HepG2 (cell line): Measurements from ENCODE around the gene DNAH8. TPM values are rescaled to one million over a fixed set of nuclear protein-coding genes. Genes with fewer than 3 reads are reported as not detected.
A peak's percentile ranks its signal among the peaks of the same experiment; 100 is the strongest.

Experiments used
- ATAC-seq: fragments of 200-7000 bp; cut with Tn5 transposase; 3 replicates; pipeline ENCODE4 v1.9.1; 2020; ENCODE audit warnings: mild to moderate bottlenecking, moderate library complexity
- BruUV-seq: library from RNA; stranded (reverse); fragments of 400-500 nt; replicated peaks from 2 replicates; lab custom pipeline; 2021; lab: Mats Ljungman, UMichigan
- CTCF ChIA-PET: fragments of 300-600 bp; formaldehyde crosslinking; extraction: SDS; loops from one replicate; lab custom pipeline; 2021; ENCODE audit warnings: low total read pairs, inconsistent platforms, low intra/inter-chr PET ratio; lab: Yijun Ruan, JAX
- POLR2A ChIA-PET: fragments of 350-600 bp; sonication (Branson Sonifier 250); formaldehyde crosslinking; loops from one replicate; lab custom pipeline; 2020; ENCODE audit warnings: antibody characterized with exemption, inconsistent platforms; lab: Yijun Ruan, JAX
- DNase-seq: peaks from one replicate; pipeline ENCODE4 v3.0.0-alpha.2; 2015; ENCODE audit warnings: low spot score
- FAIRE-seq: peaks from 3 replicates; lab custom pipeline; 2011; peaks lifted over from hg19 to GRCh38; lab: Jason Lieb, UNC
- H2AFZ ChIP-seq: one replicate; pipeline ENCODE4 v1.6.1; 2011; ENCODE audit warnings: low read length, inconsistent platforms
- H3K27ac ChIP-seq: fragments of 300-600 bp; 3 replicates; pipeline ENCODE4 v1.8.0; 2011; ENCODE audit warnings: mixed run types, mild to moderate bottlenecking, mixed read lengths, low read length, inconsistent platforms; ENCODE audit not compliant: insufficient read depth; ENCODE audit errors: extremely low read length
- H3K27me3 ChIP-seq, 2 experiments: fragments of 200-600 bp in 1 of 2; 2 replicates in 1 of 2; 3 replicates in 1 of 2; pipeline versions ENCODE4 v1.6.0 to v1.8.0; 2011; ENCODE audit warnings: low read length in 2 of 2, mild to moderate bottlenecking in 2 of 2, moderate library complexity in 2 of 2, inconsistent platforms in 1 of 2; ENCODE audit not compliant: insufficient read depth in 2 of 2, control insufficient read depth in 1 of 2
- H3K36me3 ChIP-seq, 2 experiments: fragments of 200-600 bp in 1 of 2; replicated peaks in 1 of 2; 2 replicates in 1 of 2; 3 replicates in 1 of 2; pipeline versions ENCODE4 v1.5.1 to v1.8.0; 2011; ENCODE audit warnings: low read length in 2 of 2, inconsistent platforms in 1 of 2; ENCODE audit not compliant: insufficient read depth in 2 of 2, control insufficient read depth in 1 of 2
- H3K4me1 ChIP-seq: 2 replicates; pipeline ENCODE4 v1.5.1; 2012; ENCODE audit warnings: low read length, inconsistent platforms; ENCODE audit not compliant: insufficient read depth
- H3K4me2 ChIP-seq: 2 replicates; pipeline ENCODE4 v1.6.0; 2011; ENCODE audit warnings: low read depth, low read length, inconsistent platforms
- H3K4me3 ChIP-seq, 3 experiments: fragments of 200-600 bp in 1 of 3; sonication (generic), shearing (Covaris generic) in 1 of 3; replicated peaks in 1 of 3; 2 replicates each; pipeline ENCODE4 v1.5.1; 2011 to 2016; ENCODE audit warnings: low read length in 3 of 3, inconsistent platforms in 2 of 3, low read depth in 2 of 3, mild to moderate bottlenecking in 2 of 3, control low read depth in 1 of 3, mixed read lengths in 1 of 3; ENCODE audit not compliant: insufficient read depth in 1 of 3
- H3K79me2 ChIP-seq: one replicate; pipeline ENCODE4 v1.6.1; 2011; ENCODE audit warnings: low read length, inconsistent platforms; ENCODE audit not compliant: insufficient read depth
- H3K9ac ChIP-seq: 2 replicates; pipeline ENCODE4 v1.6.0; 2011; ENCODE audit warnings: mild to moderate bottlenecking, low read depth, low read length, inconsistent platforms; ENCODE audit not compliant: insufficient read depth
- H3K9me3 ChIP-seq: 2 replicates; pipeline ENCODE4 v1.5.1; 2012; ENCODE audit warnings: mild to moderate bottlenecking, low read length
- H4K20me1 ChIP-seq: 2 replicates; pipeline ENCODE4 v1.6.0; 2011; ENCODE audit warnings: inconsistent platforms, mild to moderate bottlenecking, low read length, moderate library complexity; ENCODE audit not compliant: insufficient read depth
- ARID2 ChIP-seq: sonication (generic); formaldehyde crosslinking; IDR thresholded peaks from 2 replicates; pipeline ENCODE4 v1.8.1; 2022; ENCODE audit warnings: mild to moderate bottlenecking, missing genetic modification reagents, borderline replicate concordance
- GTF3A ChIP-seq: sonication (generic); formaldehyde crosslinking; conservative IDR thresholded peaks from 2 replicates; pipeline ENCODE4 v1.4.0; 2020; ENCODE audit warnings: mild to moderate bottlenecking, missing genetic modification reagents
- HMG20B ChIP-seq: conservative IDR thresholded peaks from 2 replicates; pipeline ENCODE4 v1.6.1; 2016; ENCODE audit warnings: missing genetic modification reagents, missing compliant biosample characterization
- MAFF ChIP-seq: IDR thresholded peaks from 2 replicates; pipeline ENCODE4 v1.6.1; 2011; ENCODE audit warnings: low read depth, low read length, improper control_type of control experiment
- MAFK ChIP-seq, 2 experiments: IDR thresholded peaks in 1 of 2; conservative IDR thresholded peaks in 1 of 2; 2 replicates each; pipeline ENCODE4 v1.6.1; 2011; ENCODE audit warnings: improper control_type of control experiment in 2 of 2, low read length in 2 of 2
- MEIS2 ChIP-seq: sonication (generic); formaldehyde crosslinking; IDR thresholded peaks from 2 replicates; pipeline ENCODE4 v1.9.0; 2021; ENCODE audit warnings: mild to moderate bottlenecking, missing genetic modification reagents
- RELA ChIP-seq: sonication (generic); formaldehyde crosslinking; IDR thresholded peaks from 2 replicates; pipeline ENCODE4 v1.4.0; 2020; ENCODE audit warnings: missing genetic modification reagents
- SIN3B ChIP-seq: fragments of 150-350 bp; IDR thresholded peaks from 2 replicates; pipeline ENCODE4 v1.6.1; 2014; ENCODE audit warnings: low read length
- SOX13 ChIP-seq, 3 experiments: fragments of 450-650 bp in 1 of 3; sonication (generic) in 1 of 3; formaldehyde crosslinking in 1 of 3; IDR thresholded peaks in 2 of 3; conservative IDR thresholded peaks in 1 of 3; 2 replicates each; pipeline versions ENCODE4 v1.5.0 to v1.6.1; 2016 to 2020; ENCODE audit warnings: antibody characterized with exemption in 1 of 3, mild to moderate bottlenecking in 1 of 3, missing compliant biosample characterization in 1 of 3, missing genetic modification reagents in 1 of 3, moderate library complexity in 1 of 3
- TCF7L2 ChIP-seq: IDR thresholded peaks from 2 replicates; pipeline ENCODE4 v1.6.1; 2011; ENCODE audit warnings: mild to moderate bottlenecking, low read depth, low read length, moderate library complexity
- ZBTB21 ChIP-seq: sonication (generic); formaldehyde crosslinking; IDR thresholded peaks from 2 replicates; pipeline ENCODE4 v1.4.0; 2020; ENCODE audit warnings: missing genetic modification reagents
- ZNF615 ChIP-seq: sonication (generic); formaldehyde crosslinking; IDR thresholded peaks from 2 replicates; pipeline ENCODE4 v1.5.0; 2020; ENCODE audit warnings: mild to moderate bottlenecking, missing genetic modification reagents, borderline replicate concordance
- ZZZ3 ChIP-seq: sonication (generic); formaldehyde crosslinking; IDR thresholded peaks from 2 replicates; pipeline ENCODE4 v1.4.0; 2020; ENCODE audit warnings: missing genetic modification reagents, mild to moderate bottlenecking, borderline replicate concordance
- WGBS: methylation state at CpG from one replicate; pipeline ENCODE4 v1.1.6; 2017; ENCODE audit warnings: low lambda C conversion rate; 5-methylcytosine and 5-hydroxymethylcytosine counted together
- in situ Hi-C: cut with HindIII; loops from 2 replicates; pipeline ENCODE4 v1.10.0; 2017; ENCODE audit warnings: low pct_unique_long_range_greater_than_20kb; ENCODE audit not compliant: extremely low pct_ligation_motif_present
- intact Hi-C: fragments of 100-400 bp; cut with micrococcal nuclease; formaldehyde crosslinking; loops from one replicate; pipeline ENCODE4 v1.10.0; 2022; ENCODE audit not compliant: unreplicated experiment
- polyA plus RNA-seq, 8 experiments: library from polyadenylated mRNA; depleted of rRNA in 3 of 8; stranded (reverse) in 7 of 8; unstranded in 1 of 8; fragments of >200 nt; fragmentation: Illumina TruSeq in 4 of 8; extraction: Trizol in 4 of 8; gene quantifications; 2 replicates each; pipeline versions ENCODE4 v1.2.1 to v1.2.3, GENCODE V29; 2011 to 2016; ENCODE audit warnings: low read depth in 4 of 8, missing spikeins in 1 of 8, mixed read lengths in 1 of 8; ENCODE audit not compliant: insufficient read depth in 1 of 8
- total RNA-seq, 5 experiments: library from RNA; depleted of rRNA; stranded (reverse); fragments of >200 nt; fragmentation: Illumina TruSeq; extraction: Trizol; gene quantifications; 2 replicates each; pipeline ENCODE4 v1.2.3, GENCODE V29; 2016; ENCODE audit warnings: low read depth in 1 of 5
- TF ChIP-seq, protein P1 (sequence below): sonication (generic); formaldehyde crosslinking; IDR thresholded peaks from 2 replicates; pipeline ENCODE4 v1.5.0; 2020; ENCODE audit warnings: mild to moderate bottlenecking, missing genetic modification reagents

Gene DNAH8
- total and polyA plus RNA-seq, 2 of the 13 experiments (the other 11 are each of a cell fraction or from before 2014, with no cell fraction given), result not detected

GRCh38 chr6:39075807-39076622, 360.9 kb downstream of the DNAH8 start:
- Histone ChIP-seq H3K36me3 (no peaks in the 10 kb centered on the region), H3K4me3 (no peak overlapping the region), H3K79me2 (no peaks in the 10 kb centered on the region), H3K9ac (no peak overlapping the region), H3K9me3 (no peaks in the 10 kb centered on the region), H3K4me1 (no peaks in the 10 kb centered on the region), H3K27me3 (peaks cover 8 to 9% of the 10 kb centered on the region in 2 experiments; a peak in 4 of 5 replicates), H3K27ac (no peak overlapping the region), H3K4me2 (no peak overlapping the region), H4K20me1 (no peaks in the 10 kb centered on the region), H2AFZ (no peak overlapping the region)
- ATAC-seq (no peak), DNase-seq (no peak), FAIRE-seq (no peak)
- ChIA-PET CTCF (no interaction called here), POLR2A (no interaction called here)
- peak; percentile 39 to 40; a peak in 3 of 4 replicates for TF ChIP-seq MAFK (conservative IDR thresholded peaks at IDR 0.05 in 1 of 2, IDR thresholded peaks at IDR 0.05 in 1 of 2; ENCODE audit: low read length in 2 of 2)
- no peak for TF ChIP-seq GTF3A
- TF ChIP-seq MAFF, result peak; percentile 43; the same call in 1 of the 2 replicates
- no peak for TF ChIP-seq SOX13 (IDR thresholded peaks at IDR 0.05)
- no peak for TF ChIP-seq SOX13 (CRISPR knock-in tag; conservative IDR thresholded peaks at IDR 0.05 in 1 of 2, IDR thresholded peaks at IDR 0.05 in 1 of 2)
- in situ Hi-C loops (no loop called here), intact Hi-C loops (no loop called here)
- 21% methylated on average over 11 of the region's 11 CpGs for WGBS
- no TSS peak for BruUV-seq

GRCh38 chr6:39076623-39077535, 361.8 kb downstream of the DNAH8 start:
- CTCF ChIA-PET, result no interaction called here
- DNase-seq, result no peak

More at GRCh38 chr6:39076623-39077535, 361.8 kb downstream of the DNAH8 start:
- Histone ChIP-seq H3K9ac (no peak overlapping the region), H4K20me1 (no peaks in the 10 kb centered on the region), H3K4me2 (no peak overlapping the region), H3K27me3 (peaks cover 8 to 9% of the 10 kb centered on the region in 2 experiments; a peak in 4 of 5 replicates), H3K79me2 (no peaks in the 10 kb centered on the region), H3K4me1 (no peaks in the 10 kb centered on the region), H2AFZ (no peak overlapping the region), H3K9me3 (no peaks in the 10 kb centered on the region), H3K4me3 (no peak overlapping the region), H3K36me3 (no peaks in the 10 kb centered on the region), H3K27ac (no peak overlapping the region)
- in situ Hi-C loops, result no loop called here
- 12% methylated on average over 6 of the region's 9 CpGs for WGBS
- BruUV-seq, result no TSS peak
- ATAC-seq (no peak), FAIRE-seq (no peak)
- POLR2A ChIA-PET, result no interaction called here
- TF ChIP-seq SIN3B (no peak), RELA (CRISPR knock-in tag) (no peak), ZNF615 (CRISPR knock-in tag) (no peak), HMG20B (no peak), ARID2 (CRISPR knock-in tag) (no peak), TCF7L2 (no peak), ZZZ3 (CRISPR knock-in tag) (no peak), MEIS2 (CRISPR knock-in tag) (no peak), ZBTB21 (CRISPR knock-in tag) (no peak)
- TF ChIP-seq, protein P1, sequence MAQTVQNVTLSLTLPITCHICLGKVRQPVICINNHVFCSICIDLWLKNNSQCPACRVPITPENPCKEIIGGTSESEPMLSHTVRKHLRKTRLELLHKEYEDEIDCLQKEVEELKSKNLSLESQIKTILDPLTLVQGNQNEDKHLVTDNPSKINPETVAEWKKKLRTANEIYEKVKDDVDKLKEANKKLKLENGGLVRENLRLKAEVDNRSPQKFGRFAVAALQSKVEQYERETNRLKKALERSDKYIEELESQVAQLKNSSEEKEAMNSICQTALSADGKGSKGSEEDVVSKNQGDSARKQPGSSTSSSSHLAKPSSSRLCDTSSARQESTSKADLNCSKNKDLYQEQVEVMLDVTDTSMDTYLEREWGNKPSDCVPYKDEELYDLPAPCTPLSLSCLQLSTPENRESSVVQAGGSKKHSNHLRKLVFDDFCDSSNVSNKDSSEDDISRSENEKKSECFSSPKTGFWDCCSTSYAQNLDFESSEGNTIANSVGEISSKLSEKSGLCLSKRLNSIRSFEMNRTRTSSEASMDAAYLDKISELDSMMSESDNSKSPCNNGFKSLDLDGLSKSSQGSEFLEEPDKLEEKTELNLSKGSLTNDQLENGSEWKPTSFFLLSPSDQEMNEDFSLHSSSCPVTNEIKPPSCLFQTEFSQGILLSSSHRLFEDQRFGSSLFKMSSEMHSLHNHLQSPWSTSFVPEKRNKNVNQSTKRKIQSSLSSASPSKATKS (CRISPR knock-in tag), result no peak
- intact Hi-C loops, result no loop called here
